ENCODE results near the gene NFASC.

GRCh38 chr1:205068457-205069040 is 197.9 kb downstream of the NFASC start:
- TF ChIP-seq CTCF (IDR thresholded peaks at IDR 0.05) (no peak), POLR2A (IDR thresholded peaks at IDR 0.05) (no peak)

Measured in testis (tissue), 2 donors.